ENCODE measurements around the gene FAM200C.

FAM200C gene

DNA sequence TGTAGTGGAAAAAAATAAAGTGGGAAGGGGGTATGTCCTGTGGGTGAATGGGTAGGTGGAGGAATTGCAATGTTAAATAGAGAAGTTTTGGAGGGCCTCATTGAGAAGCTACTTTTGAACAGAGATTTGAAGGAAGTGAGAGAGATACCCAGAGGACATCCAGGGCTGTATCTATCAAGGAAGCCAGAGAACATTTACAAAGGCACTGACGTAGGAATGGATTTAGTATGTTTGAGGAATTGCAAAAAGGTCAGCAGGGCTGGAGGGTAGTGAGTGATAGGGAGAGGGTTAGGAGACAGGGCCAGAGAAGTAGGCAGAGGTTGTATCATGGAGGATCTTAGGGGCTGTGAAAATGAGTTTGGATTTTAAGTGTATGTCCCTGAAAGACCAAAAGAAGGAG, 35.7 kb upstream of the FAM200C start:
- TF ChIP-seq EZH2phosphoT487 (conservative IDR thresholded peaks at IDR 0.05; ENCODE audit: low read length): no peak
- TF ChIP-seq, protein P1, sequence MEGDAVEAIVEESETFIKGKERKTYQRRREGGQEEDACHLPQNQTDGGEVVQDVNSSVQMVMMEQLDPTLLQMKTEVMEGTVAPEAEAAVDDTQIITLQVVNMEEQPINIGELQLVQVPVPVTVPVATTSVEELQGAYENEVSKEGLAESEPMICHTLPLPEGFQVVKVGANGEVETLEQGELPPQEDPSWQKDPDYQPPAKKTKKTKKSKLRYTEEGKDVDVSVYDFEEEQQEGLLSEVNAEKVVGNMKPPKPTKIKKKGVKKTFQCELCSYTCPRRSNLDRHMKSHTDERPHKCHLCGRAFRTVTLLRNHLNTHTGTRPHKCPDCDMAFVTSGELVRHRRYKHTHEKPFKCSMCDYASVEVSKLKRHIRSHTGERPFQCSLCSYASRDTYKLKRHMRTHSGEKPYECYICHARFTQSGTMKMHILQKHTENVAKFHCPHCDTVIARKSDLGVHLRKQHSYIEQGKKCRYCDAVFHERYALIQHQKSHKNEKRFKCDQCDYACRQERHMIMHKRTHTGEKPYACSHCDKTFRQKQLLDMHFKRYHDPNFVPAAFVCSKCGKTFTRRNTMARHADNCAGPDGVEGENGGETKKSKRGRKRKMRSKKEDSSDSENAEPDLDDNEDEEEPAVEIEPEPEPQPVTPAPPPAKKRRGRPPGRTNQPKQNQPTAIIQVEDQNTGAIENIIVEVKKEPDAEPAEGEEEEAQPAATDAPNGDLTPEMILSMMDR (IDR thresholded peaks at IDR 0.05; ENCODE audit: insufficient read depth, low read length, poor library complexity, severe bottlenecking): no peak
- H3K79me2 ChIP-seq (ENCODE audit: insufficient read depth, low read length): no peaks in the 10 kb centered on the region
- no peak overlapping the region for H3K4me2 ChIP-seq (ENCODE audit: low read depth, low read length, poor library complexity, severe bottlenecking)
- no peaks in the 10 kb centered on the region for H3K9me3 ChIP-seq (ENCODE audit: insufficient read depth, low read length)
- no peaks in the 10 kb centered on the region for H4K20me1 ChIP-seq (ENCODE audit: low read depth, low read length)
- no peak overlapping the region for H3K4me3 ChIP-seq (ENCODE audit: insufficient read depth, low read length, poor library complexity, severe bottlenecking)
- H3K27me3 ChIP-seq (ENCODE audit: low read length): no peaks in the 10 kb centered on the region
- no peak overlapping the region for H2AFZ ChIP-seq (ENCODE audit: low read depth, low read length, severe bottlenecking)
- no peaks in the 10 kb centered on the region for H3K36me3 ChIP-seq (ENCODE audit: low read length)
- no peak overlapping the region for H3K27ac ChIP-seq (ENCODE audit: low read depth, low read length)
- H3F3A ChIP-seq (ENCODE audit: insufficient read depth): peaks cover 5% of the 10 kb centered on the region; the same call in 1 of the 2 replicates
- no peak overlapping the region for H3K9ac ChIP-seq (ENCODE audit: low read length)
- H3K9me2 ChIP-seq (replicated peaks; ENCODE audit: insufficient read depth, low read length): no peaks in the 10 kb centered on the region

GRCh38 chr5:160434022-160434531, 34.2 kb upstream of the FAM200C start:
- H3K27me3 ChIP-seq (ENCODE audit: low read length): no peaks in the 10 kb centered on the region
- H2AFZ ChIP-seq (ENCODE audit: low read depth, low read length, severe bottlenecking): no peak overlapping the region
- no peaks in the 10 kb centered on the region for H3K9me2 ChIP-seq (replicated peaks; ENCODE audit: insufficient read depth, low read length)
- H3F3A ChIP-seq (ENCODE audit: insufficient read depth): peaks cover 14% of the 10 kb centered on the region
- peak overlapping the region; percentile 31 for H3K4me2 ChIP-seq (ENCODE audit: low read depth, low read length, poor library complexity, severe bottlenecking)
- peaks cover 5% of the 10 kb centered on the region; the same call in 1 of the 2 replicates for H3K36me3 ChIP-seq (ENCODE audit: low read length)
- no peak overlapping the region for H3K27ac ChIP-seq (ENCODE audit: low read depth, low read length)
- TF ChIP-seq, protein P1 (IDR thresholded peaks at IDR 0.05; ENCODE audit: insufficient read depth, low read length, poor library complexity, severe bottlenecking): no peak
- no peak for TF ChIP-seq EZH2phosphoT487 (conservative IDR thresholded peaks at IDR 0.05; ENCODE audit: low read length)
- H3K79me2 ChIP-seq (ENCODE audit: insufficient read depth, low read length): no peaks in the 10 kb centered on the region
- H3K4me3 ChIP-seq (ENCODE audit: insufficient read depth, low read length, poor library complexity, severe bottlenecking): no peak overlapping the region
- no peak overlapping the region for H3K9ac ChIP-seq (ENCODE audit: low read length)
- H3K9me3 ChIP-seq (ENCODE audit: insufficient read depth, low read length): no peaks in the 10 kb centered on the region
- H4K20me1 ChIP-seq (ENCODE audit: low read depth, low read length): no peaks in the 10 kb centered on the region

DNA sequence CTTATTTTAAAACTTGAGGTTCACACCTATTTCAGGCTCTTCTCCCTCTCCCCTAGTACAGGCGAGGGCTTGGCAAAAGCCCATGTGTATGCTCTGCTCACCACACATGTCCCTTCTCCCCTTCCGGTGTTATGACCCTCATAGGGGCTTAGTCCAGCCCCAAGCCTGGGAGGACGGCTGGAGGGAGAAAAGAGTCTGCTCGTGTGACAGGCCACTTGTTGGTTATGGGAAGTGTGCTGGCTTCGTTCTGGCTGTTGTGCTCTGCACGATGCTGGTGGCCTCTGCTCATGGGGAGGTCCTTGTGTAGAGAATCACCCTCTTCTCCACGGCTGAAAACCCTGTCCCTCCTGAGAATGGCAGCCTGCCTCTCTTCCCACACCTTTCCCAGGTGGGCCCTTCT, 32.9 kb upstream of the FAM200C start:
- Histone ChIP-seq H3K27ac (ENCODE audit: low read depth, low read length) (no peak overlapping the region), H4K20me1 (ENCODE audit: low read depth, low read length) (no peaks in the 10 kb centered on the region), H3K4me3 (ENCODE audit: insufficient read depth, low read length, poor library complexity, severe bottlenecking) (no peak overlapping the region), H3K79me2 (ENCODE audit: insufficient read depth, low read length) (no peaks in the 10 kb centered on the region), H3K9me2 (replicated peaks; ENCODE audit: insufficient read depth, low read length) (no peaks in the 10 kb centered on the region), H3K9me3 (ENCODE audit: insufficient read depth, low read length) (no peaks in the 10 kb centered on the region), H3K36me3 (ENCODE audit: low read length) (peaks cover 18% of the 10 kb centered on the region; the same call in 1 of the 2 replicates), H3F3A (ENCODE audit: insufficient read depth) (peaks cover 26% of the 10 kb centered on the region), H2AFZ (ENCODE audit: low read depth, low read length, severe bottlenecking) (no peak overlapping the region), H3K27me3 (ENCODE audit: low read length) (no peaks in the 10 kb centered on the region), H3K9ac (ENCODE audit: low read length) (no peak overlapping the region), H3K4me2 (ENCODE audit: low read depth, low read length, poor library complexity, severe bottlenecking) (no peak overlapping the region)
- TF ChIP-seq, protein P1 (IDR thresholded peaks at IDR 0.05; ENCODE audit: insufficient read depth, low read length, poor library complexity, severe bottlenecking): no peak
- no peak for TF ChIP-seq EZH2phosphoT487 (conservative IDR thresholded peaks at IDR 0.05; ENCODE audit: low read length)

Measured in SU-DHL-6 (cell line).